Fibroblast of lung (primary cell): ENCODE data around the gene MACF1. TPM values are rescaled to one million over a fixed set of nuclear protein-coding genes. Genes with fewer than 3 reads are reported as not detected.

ENCODE experiments used
- DNase-seq, 2 donors: peaks; one replicate each; pipeline versions ENCODE4 v3.0.0 to v3.0.0-alpha.2; 2010; ENCODE audit warnings: low read depth in 2 of 2
- H2AFZ ChIP-seq: 2 replicates; pipeline ENCODE4 v1.5.1; 2012; ENCODE audit warnings: low read length, control low read depth, inconsistent platforms
- H3K27ac ChIP-seq: 2 replicates; pipeline ENCODE4 v1.5.1; 2011; ENCODE audit warnings: low read length, control low read depth; ENCODE audit not compliant: insufficient read depth
- H3K27me3 ChIP-seq: 2 replicates; pipeline ENCODE4 v1.5.1; 2011; ENCODE audit warnings: mild to moderate bottlenecking, low read length; ENCODE audit not compliant: control insufficient read depth, insufficient read depth
- H3K36me3 ChIP-seq: 2 replicates; pipeline ENCODE4 v1.5.1; 2011; ENCODE audit warnings: low read length; ENCODE audit not compliant: control insufficient read depth, insufficient read depth
- H3K4me1 ChIP-seq: 2 replicates; pipeline ENCODE4 v1.5.1; 2011; ENCODE audit warnings: low read length; ENCODE audit not compliant: control insufficient read depth, insufficient read depth; ENCODE audit errors: extremely low read depth
- H3K4me2 ChIP-seq: 2 replicates; pipeline ENCODE4 v1.5.1; 2011; ENCODE audit warnings: low read length, control low read depth; ENCODE audit not compliant: insufficient read depth; ENCODE audit errors: extremely low read depth
- H3K4me3 ChIP-seq, 4 experiments: fragments of 200-600 bp in 1 of 4; sonication (generic) in 1 of 4; replicated peaks in 1 of 4; 2 replicates each; pipeline ENCODE4 v1.5.1; 2011 to 2016; ENCODE audit warnings: low read length in 4 of 4, low read depth in 3 of 4, mild to moderate bottlenecking in 3 of 4, control low read depth in 2 of 4, inconsistent platforms in 1 of 4, mixed read lengths in 1 of 4; ENCODE audit not compliant: insufficient read depth in 1 of 4; ENCODE audit errors: control extremely low read depth in 1 of 4
- H3K79me2 ChIP-seq: 2 replicates; pipeline ENCODE4 v1.5.1; 2012; ENCODE audit warnings: mild to moderate bottlenecking, low read length, inconsistent platforms; ENCODE audit not compliant: control insufficient read depth, insufficient read depth
- H3K9ac ChIP-seq: 2 replicates; pipeline ENCODE4 v1.5.1; 2011; ENCODE audit warnings: mild to moderate bottlenecking, low read length, control low read depth; ENCODE audit not compliant: insufficient read depth
- H3K9me3 ChIP-seq: 2 replicates; pipeline ENCODE4 v1.5.1; 2012; ENCODE audit warnings: low read depth, low read length; ENCODE audit not compliant: control insufficient read depth, insufficient read depth
- H4K20me1 ChIP-seq: 2 replicates; pipeline ENCODE4 v1.5.1; 2011; ENCODE audit warnings: low read length; ENCODE audit not compliant: control insufficient read depth, insufficient read depth; ENCODE audit errors: extremely low read depth
- CTCF ChIP-seq, 2 donors: IDR thresholded peaks in 1 of 2; conservative IDR thresholded peaks in 1 of 2; 1 replicate in 1 of 2; 2 replicates in 1 of 2; pipeline ENCODE4 v1.5.1; 2011 to 2012; ENCODE audit warnings: low read length in 2 of 2, control low read depth in 1 of 2, inconsistent platforms in 1 of 2, low read depth in 1 of 2, mild to moderate bottlenecking in 1 of 2
- EZH2 ChIP-seq: IDR thresholded peaks from 2 replicates; pipeline ENCODE4 v1.5.1; 2012; ENCODE audit warnings: low read length, control low read depth, mild to moderate bottlenecking; ENCODE audit errors: missing control alignments
- polyA plus RNA-seq, 2 donors: library from polyadenylated mRNA; depleted of rRNA in 1 of 2; stranded (reverse) in 1 of 2; unstranded in 1 of 2; fragments of >200 nt; gene quantifications; 2 replicates each; pipeline ENCODE4 v1.2.1, GENCODE V29; 2011 to 2012; ENCODE audit warnings: missing spikeins in 1 of 2
- total RNA-seq: library from RNA; depleted of rRNA; stranded (reverse); fragments of >200 nt; gene quantifications from 2 replicates; pipeline ENCODE4 v1.2.1, GENCODE V29; 2014

Gene MACF1
- total and polyA plus RNA-seq, 2 donors (not counting 1 experiment from before 2014, with no cell fraction given), result 178 to 414 TPM

- TF ChIP-seq CTCF (conservative IDR thresholded peaks at IDR 0.05 in 1 of 2, IDR thresholded peaks at IDR 0.05 in 1 of 2; ENCODE audit: low read depth in 1 of 2, low read length in 2 of 2) (no peak), EZH2 (no peak)
- H3K27me3 ChIP-seq, result no peaks in the 10 kb centered on the region
- no peak overlapping the region for H3K9ac ChIP-seq
- no peaks in the 10 kb centered on the region for H3K9me3 ChIP-seq
- peaks cover 25% of the 10 kb centered on the region for H3K36me3 ChIP-seq
- no peaks in the 10 kb centered on the region for H4K20me1 ChIP-seq
- no peak for DNase-seq
- H3K27ac ChIP-seq, result no peak overlapping the region
- H3K4me2 ChIP-seq, result no peak overlapping the region
- no peak overlapping the region for H3K4me3 ChIP-seq
- peaks cover 2% of the 10 kb centered on the region for H3K4me1 ChIP-seq
- no peaks in the 10 kb centered on the region for H3K79me2 ChIP-seq
- H2AFZ ChIP-seq, result no peak overlapping the region
These were observed 280.1 kb downstream of the MACF1 start for GRCh38 chr1:39484564-39484963.

GRCh38 chr1:39485046-39485803, 280.7 kb downstream of the MACF1 start:
- H3K4me1 ChIP-seq, result peaks cover 2% of the 10 kb centered on the region
- H3K79me2 ChIP-seq, result no peaks in the 10 kb centered on the region
- no peak overlapping the region for H3K27ac ChIP-seq
- H4K20me1 ChIP-seq, result no peaks in the 10 kb centered on the region
- peaks cover 22% of the 10 kb centered on the region for H3K36me3 ChIP-seq
- H3K9me3 ChIP-seq, result no peaks in the 10 kb centered on the region
- no peak overlapping the region for H2AFZ ChIP-seq
- no peak for DNase-seq
- H3K4me3 ChIP-seq, result no peak overlapping the region
- no peak for TF ChIP-seq CTCF (conservative IDR thresholded peaks at IDR 0.05 in 1 of 2, IDR thresholded peaks at IDR 0.05 in 1 of 2; ENCODE audit: low read depth in 1 of 2, low read length in 2 of 2)
- no peak for TF ChIP-seq EZH2
- no peaks in the 10 kb centered on the region for H3K27me3 ChIP-seq
- no peak overlapping the region for H3K9ac ChIP-seq
- H3K4me2 ChIP-seq, result no peak overlapping the region

- Histone ChIP-seq H3K27me3 (peaks cover 10% of the 10 kb centered on the region), H3K4me1 (peaks cover 2% of the 10 kb centered on the region), H3K9ac (no peak overlapping the region), H3K4me2 (no peak overlapping the region), H3K36me3 (peaks cover 15% of the 10 kb centered on the region), H3K4me3 (no peak overlapping the region), H3K79me2 (no peaks in the 10 kb centered on the region), H3K9me3 (no peaks in the 10 kb centered on the region), H2AFZ (no peak overlapping the region), H3K27ac (no peak overlapping the region), H4K20me1 (no peaks in the 10 kb centered on the region)
- DNase-seq, result no peak
- TF ChIP-seq EZH2, result no peak
- TF ChIP-seq CTCF (conservative IDR thresholded peaks at IDR 0.05 in 1 of 2, IDR thresholded peaks at IDR 0.05 in 1 of 2; ENCODE audit: low read depth in 1 of 2, low read length in 2 of 2), result no peak
These were observed 283.6 kb downstream of the MACF1 start for GRCh38 chr1:39488012-39488545.
